Hepatocyte (in vitro differentiated cells): Measurements from ENCODE around the gene SLC5A10.

ENCODE experiments used
- EZH2 ChIP-seq: fragments of 200-600 bp; sonication (generic); IDR thresholded peaks from 2 replicates; pipeline ENCODE4 v1.6.1; 2016; ENCODE audit warnings: antibody characterized with exemption, mild to moderate bottlenecking, borderline replicate concordance
- EZH2phosphoT487 ChIP-seq: fragments of 200-600 bp; sonication (generic); IDR thresholded peaks from one replicate; pipeline ENCODE4 v1.6.1; 2018; ENCODE audit warnings: antibody characterized with exemption, mild to moderate bottlenecking, low read depth, moderate library complexity; ENCODE audit not compliant: unreplicated experiment, severe bottlenecking
- TF ChIP-seq, protein P1 (sequence below): fragments of 200-600 bp; sonication (generic); IDR thresholded peaks from 2 replicates; pipeline ENCODE4 v1.5.1; 2016; ENCODE audit warnings: antibody characterized with exemption, mild to moderate bottlenecking; ENCODE audit not compliant: poor library complexity

DNA sequence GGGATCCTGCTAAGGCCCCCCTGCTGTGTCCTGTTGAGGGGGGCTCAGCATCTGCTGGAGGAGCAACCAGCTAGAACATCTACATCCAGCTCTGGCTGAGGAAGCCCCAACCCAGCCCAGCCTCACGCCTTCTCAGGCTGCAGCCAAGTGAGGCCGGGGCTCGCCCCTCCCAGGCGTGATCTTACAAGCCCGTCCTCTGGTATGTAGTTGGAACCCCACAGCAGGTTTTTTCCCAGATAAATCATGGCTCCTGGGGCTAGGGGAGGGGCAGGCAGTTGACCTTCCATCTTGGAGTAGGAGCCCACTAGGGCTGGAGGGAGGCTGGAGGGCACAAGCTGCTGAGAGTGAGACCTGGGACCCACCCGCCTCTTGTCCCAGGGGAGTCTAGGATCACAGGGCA lies 47.9 kb downstream of the SLC5A10 start:
- TF ChIP-seq EZH2 (no peak), EZH2phosphoT487 (no peak)
- TF ChIP-seq, protein P1, sequence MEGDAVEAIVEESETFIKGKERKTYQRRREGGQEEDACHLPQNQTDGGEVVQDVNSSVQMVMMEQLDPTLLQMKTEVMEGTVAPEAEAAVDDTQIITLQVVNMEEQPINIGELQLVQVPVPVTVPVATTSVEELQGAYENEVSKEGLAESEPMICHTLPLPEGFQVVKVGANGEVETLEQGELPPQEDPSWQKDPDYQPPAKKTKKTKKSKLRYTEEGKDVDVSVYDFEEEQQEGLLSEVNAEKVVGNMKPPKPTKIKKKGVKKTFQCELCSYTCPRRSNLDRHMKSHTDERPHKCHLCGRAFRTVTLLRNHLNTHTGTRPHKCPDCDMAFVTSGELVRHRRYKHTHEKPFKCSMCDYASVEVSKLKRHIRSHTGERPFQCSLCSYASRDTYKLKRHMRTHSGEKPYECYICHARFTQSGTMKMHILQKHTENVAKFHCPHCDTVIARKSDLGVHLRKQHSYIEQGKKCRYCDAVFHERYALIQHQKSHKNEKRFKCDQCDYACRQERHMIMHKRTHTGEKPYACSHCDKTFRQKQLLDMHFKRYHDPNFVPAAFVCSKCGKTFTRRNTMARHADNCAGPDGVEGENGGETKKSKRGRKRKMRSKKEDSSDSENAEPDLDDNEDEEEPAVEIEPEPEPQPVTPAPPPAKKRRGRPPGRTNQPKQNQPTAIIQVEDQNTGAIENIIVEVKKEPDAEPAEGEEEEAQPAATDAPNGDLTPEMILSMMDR = no peak
